ENCODE results near the gene CYS1. TPM values are rescaled to one million over a fixed set of nuclear protein-coding genes. Genes with fewer than 3 reads are reported as not detected.
"Not testable (repeated sequence)": the region's sequence is repeated elsewhere in the genome, so short reads cannot be mapped to it uniquely, and the experiment has no call there.

Gene CYS1
- total RNA-seq, 1 donor from 2014 or later, result 13.5 TPM

DNA sequence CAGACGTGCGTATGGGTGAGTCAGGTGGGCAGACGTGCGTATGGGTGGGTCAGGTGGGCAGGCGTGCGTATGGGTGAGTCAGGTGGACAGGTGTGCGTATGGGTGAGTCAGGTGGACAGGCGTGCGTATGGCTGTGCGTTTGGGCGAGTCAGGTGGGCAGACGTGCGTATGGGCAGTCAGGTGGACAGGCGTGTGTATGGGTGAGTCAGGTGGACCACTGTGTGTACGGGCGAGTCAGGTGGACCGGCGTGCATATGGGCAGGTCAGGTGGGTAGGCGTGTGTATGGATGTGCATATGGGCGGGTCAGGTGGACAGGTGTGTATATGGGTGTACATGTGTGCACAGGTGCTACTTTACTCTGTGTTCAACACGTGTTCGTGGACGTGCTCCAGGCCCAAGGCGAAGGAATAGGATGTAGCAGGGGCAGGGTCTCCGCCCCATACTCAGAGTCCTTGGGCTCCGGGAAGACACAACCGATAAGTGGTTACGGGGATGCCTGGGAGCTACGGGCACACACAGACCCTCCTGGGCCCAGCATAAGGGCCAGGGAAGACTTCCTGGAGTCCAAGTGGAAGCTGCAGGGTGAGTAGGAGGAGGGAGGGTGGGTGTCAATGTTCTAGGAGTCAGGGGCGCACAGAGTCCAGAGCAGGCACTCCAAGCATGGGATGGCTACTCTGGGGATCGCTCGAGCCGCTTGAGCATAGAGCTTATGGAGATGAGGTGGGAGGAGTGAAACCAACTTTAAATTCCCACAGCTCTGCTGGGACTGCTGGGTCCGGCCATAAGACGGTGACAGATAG is 64.0 kb downstream of the CYS1 start:
- Histone ChIP-seq H3K27me3 (no peaks in the 10 kb centered on the region), H3K4me1 (no peaks in the 10 kb centered on the region), H3K27ac (no peak overlapping the region), H3K4me3 (no peak overlapping the region), H3K36me3 (no peaks in the 10 kb centered on the region), H3K9me3 (no peaks in the 10 kb centered on the region)
- DNase-seq (ENCODE audit: extremely low spot score in 2 of 2), result no peak
- TF ChIP-seq POLR2A (IDR thresholded peaks at IDR 0.05) (no peak), POLR2AphosphoS5 (IDR thresholded peaks at IDR 0.05; ENCODE audit: insufficient read depth in 1 of 2, low read depth in 1 of 2) (no peak)
- TF ChIP-seq, protein P1, sequence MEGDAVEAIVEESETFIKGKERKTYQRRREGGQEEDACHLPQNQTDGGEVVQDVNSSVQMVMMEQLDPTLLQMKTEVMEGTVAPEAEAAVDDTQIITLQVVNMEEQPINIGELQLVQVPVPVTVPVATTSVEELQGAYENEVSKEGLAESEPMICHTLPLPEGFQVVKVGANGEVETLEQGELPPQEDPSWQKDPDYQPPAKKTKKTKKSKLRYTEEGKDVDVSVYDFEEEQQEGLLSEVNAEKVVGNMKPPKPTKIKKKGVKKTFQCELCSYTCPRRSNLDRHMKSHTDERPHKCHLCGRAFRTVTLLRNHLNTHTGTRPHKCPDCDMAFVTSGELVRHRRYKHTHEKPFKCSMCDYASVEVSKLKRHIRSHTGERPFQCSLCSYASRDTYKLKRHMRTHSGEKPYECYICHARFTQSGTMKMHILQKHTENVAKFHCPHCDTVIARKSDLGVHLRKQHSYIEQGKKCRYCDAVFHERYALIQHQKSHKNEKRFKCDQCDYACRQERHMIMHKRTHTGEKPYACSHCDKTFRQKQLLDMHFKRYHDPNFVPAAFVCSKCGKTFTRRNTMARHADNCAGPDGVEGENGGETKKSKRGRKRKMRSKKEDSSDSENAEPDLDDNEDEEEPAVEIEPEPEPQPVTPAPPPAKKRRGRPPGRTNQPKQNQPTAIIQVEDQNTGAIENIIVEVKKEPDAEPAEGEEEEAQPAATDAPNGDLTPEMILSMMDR (IDR thresholded peaks at IDR 0.05), result no peak
- intact Hi-C loops (cut with DNase I), result no loop called here

DNA sequence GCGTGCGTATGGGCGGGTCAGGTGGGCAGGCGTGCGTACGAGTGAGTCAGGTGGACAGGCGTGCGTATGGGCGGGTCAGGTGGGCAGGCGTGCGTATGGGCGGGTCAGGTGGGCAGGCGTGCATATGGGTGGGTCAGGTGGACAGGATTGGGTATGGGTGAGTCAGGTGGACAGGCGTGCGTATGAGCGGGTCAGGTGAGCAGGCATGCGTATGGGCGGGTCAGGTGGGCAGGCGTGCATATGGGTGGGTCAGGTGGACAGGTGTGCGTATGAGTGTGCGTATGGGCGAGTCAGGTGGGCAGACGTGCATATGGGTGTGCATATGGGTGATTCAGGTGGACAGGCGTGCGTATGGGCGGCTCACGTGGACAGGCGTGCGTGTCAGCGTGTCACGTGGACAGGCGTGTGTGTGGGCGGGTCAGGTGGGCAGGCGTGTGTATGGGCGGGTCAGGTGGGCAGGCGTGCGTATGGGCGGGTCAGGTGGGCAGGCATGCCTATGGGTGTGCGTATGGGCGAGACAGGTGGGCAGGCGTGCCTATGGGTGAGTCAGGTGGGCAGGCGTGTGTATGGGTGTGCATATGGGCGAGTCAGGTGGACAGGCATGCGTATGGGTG is 64.7 kb downstream of the CYS1 start:
- H3K4me3 ChIP-seq; intact Hi-C loops (cut with DNase I); DNase-seq (ENCODE audit: extremely low spot score in 2 of 2); H3K27ac ChIP-seq; H3K4me1 ChIP-seq; H3K27me3 ChIP-seq; H3K36me3 ChIP-seq; H3K9me3 ChIP-seq: not testable (repeated sequence)

DNA sequence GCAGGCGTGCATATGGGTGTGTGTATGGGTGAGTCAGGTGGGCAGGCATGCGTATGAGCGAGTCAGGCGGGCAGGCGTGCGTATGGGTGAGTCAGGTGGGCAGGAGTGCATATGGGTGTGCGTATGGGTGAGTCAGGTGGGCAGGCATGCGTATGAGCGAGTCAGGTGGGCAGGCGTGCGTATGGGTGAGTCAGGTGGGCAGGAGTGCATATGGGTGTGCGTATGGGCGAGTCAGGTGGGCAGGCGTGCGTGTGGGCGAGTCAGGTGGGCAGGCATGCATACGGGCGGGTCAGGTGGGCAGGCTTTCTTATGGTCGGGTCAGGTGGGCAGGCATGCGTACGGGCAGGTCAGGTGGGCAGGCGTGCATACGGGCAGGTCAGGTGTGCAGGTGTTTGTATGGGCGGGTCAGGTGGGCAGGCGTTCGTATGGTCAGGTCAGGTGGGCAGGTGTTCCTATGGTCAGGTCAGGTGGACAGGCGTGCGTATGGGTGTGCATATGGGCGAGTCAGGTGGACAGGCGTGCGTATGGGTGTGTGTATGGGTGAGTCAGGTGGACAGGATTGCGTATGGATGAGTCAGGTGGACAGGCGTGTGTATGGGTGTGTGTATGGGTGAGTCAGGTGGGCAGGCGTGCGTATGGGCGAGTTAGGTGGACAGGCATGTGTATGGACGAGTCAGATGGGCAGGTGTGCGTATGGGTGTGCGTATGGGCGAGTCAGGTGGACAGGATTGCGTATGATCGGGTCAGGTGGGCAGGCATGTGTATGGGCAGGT is 65.6 kb downstream of the CYS1 start:
- H3K4me3 ChIP-seq, result no peak overlapping the region
- intact Hi-C loops (cut with DNase I), result no loop called here
- H3K27ac ChIP-seq, result no peak overlapping the region
- H3K27me3 ChIP-seq, result no peaks in the 10 kb centered on the region
- no peaks in the 10 kb centered on the region for H3K9me3 ChIP-seq
- no peak for DNase-seq (ENCODE audit: extremely low spot score in 2 of 2)
- TF ChIP-seq POLR2AphosphoS5 (IDR thresholded peaks at IDR 0.05; ENCODE audit: insufficient read depth in 1 of 2, low read depth in 1 of 2), result no peak
- TF ChIP-seq, protein P1 (IDR thresholded peaks at IDR 0.05), result no peak
- TF ChIP-seq POLR2A (IDR thresholded peaks at IDR 0.05), result no peak
- peaks cover 10% of the 10 kb centered on the region for H3K4me1 ChIP-seq
- no peaks in the 10 kb centered on the region for H3K36me3 ChIP-seq

DNA sequence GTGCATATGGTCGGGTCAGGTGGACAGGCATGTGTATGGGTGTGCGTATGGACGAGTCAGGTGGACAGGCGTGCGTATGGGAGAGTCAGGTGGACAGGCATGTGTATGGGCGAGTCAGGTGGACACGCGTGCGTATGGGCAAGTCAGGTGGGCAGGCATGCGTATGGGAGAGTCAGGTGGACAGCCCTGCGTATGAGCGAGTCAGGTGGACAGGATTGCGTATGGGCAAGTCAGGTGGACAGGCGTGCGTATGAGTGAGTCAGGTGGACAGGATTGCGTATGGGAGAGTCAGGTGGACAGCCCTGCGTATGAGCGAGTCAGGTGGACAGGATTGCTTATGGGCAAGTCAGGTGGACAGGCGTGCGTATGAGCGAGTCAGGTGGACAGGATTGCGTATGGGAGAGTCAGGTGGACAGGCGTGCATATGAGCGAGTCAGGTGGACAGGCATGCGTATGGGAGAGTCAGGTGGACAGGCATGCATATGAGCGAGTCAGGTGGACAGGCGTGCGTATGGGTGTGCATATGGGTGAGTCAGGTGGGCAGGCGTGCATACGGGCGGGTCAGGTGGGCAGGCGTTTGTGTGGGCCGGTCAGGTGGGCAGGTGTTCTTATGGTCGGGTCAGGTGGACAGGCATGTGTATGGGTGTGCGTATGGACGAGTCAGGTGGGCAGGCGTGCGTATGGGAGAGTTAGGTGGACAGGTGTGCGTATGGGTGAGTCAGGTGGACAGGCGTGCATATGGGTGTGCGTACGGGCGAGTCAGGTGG is 66.4 kb downstream of the CYS1 start:
- H3K9me3 ChIP-seq; H3K27me3 ChIP-seq; H3K36me3 ChIP-seq; intact Hi-C loops (cut with DNase I); H3K4me3 ChIP-seq; H3K27ac ChIP-seq; DNase-seq (ENCODE audit: extremely low spot score in 2 of 2): not testable (repeated sequence)
- H3K4me1 ChIP-seq, result peaks cover 16% of the 10 kb centered on the region

DNA sequence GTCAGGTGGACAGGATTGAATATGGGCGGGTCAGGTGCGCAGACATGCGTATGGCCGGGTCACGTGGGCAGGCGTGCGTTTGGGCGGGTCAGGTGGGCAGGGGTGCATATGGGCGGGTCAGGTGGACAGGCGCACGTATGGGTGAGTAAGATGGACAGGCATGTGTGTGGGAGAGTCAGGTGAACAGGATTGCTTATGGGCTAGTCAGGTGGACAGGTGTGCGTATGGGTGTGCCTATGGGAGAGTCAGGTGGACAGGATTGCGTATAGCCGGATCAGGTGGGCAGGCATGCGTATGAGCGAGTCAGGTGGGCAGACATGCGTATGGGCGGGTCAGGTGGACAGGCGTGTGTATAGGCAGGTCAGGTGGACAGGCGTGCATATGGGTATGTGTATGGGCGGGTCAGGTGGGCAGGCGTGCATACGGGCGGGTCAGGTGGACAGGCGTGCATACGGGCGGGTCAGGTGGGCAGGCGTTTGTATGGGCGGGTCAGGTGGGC is 67.2 kb downstream of the CYS1 start:
- H3K9me3 ChIP-seq, result no peaks in the 10 kb centered on the region
- H3K27me3 ChIP-seq, result no peaks in the 10 kb centered on the region
- no peak overlapping the region for H3K27ac ChIP-seq
- peaks cover 20% of the 10 kb centered on the region for H3K4me1 ChIP-seq
- TF ChIP-seq, protein P1 (IDR thresholded peaks at IDR 0.05), result no peak
- TF ChIP-seq POLR2A (IDR thresholded peaks at IDR 0.05), result no peak
- TF ChIP-seq POLR2AphosphoS5 (IDR thresholded peaks at IDR 0.05; ENCODE audit: insufficient read depth in 1 of 2, low read depth in 1 of 2), result no peak
- DNase-seq (ENCODE audit: extremely low spot score in 2 of 2), result no peak
- H3K36me3 ChIP-seq, result no peaks in the 10 kb centered on the region
- no peak overlapping the region for H3K4me3 ChIP-seq
- intact Hi-C loops (cut with DNase I), result no loop called here

DNA sequence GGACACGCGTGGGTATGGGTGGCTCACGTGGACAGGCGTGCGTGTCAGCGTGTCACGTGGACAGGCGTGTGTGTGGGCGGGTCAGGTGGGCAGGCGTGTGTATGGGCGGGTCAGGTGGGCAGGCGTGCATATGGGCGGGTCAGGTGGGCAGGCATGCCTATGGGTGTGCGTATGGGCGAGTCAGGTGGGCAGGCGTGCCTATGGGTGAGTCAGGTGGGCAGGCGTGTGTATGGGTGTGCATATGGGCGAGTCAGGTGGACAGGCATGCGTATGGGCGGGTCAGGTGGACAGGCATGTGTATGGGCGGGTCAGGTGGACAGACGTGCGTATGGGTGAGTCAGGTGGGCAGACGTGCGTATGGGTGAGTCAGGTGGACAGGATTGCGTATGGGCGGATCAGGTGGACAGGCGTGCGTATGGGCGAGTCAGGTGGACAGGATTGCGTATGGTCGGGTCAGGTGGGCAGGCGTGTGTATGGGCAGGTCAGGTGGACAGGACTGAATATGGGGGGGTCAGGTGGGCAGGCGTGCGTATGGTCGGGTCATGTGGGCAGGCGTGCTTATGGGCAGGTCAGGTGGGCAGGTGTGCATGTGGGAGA is 67.7 kb downstream of the CYS1 start:
- H3K4me1 ChIP-seq, result peaks cover 25% of the 10 kb centered on the region
- DNase-seq (ENCODE audit: extremely low spot score in 2 of 2); H3K9me3 ChIP-seq; H3K27ac ChIP-seq; H3K4me3 ChIP-seq; H3K36me3 ChIP-seq; intact Hi-C loops (cut with DNase I); H3K27me3 ChIP-seq: not testable (repeated sequence)

DNA sequence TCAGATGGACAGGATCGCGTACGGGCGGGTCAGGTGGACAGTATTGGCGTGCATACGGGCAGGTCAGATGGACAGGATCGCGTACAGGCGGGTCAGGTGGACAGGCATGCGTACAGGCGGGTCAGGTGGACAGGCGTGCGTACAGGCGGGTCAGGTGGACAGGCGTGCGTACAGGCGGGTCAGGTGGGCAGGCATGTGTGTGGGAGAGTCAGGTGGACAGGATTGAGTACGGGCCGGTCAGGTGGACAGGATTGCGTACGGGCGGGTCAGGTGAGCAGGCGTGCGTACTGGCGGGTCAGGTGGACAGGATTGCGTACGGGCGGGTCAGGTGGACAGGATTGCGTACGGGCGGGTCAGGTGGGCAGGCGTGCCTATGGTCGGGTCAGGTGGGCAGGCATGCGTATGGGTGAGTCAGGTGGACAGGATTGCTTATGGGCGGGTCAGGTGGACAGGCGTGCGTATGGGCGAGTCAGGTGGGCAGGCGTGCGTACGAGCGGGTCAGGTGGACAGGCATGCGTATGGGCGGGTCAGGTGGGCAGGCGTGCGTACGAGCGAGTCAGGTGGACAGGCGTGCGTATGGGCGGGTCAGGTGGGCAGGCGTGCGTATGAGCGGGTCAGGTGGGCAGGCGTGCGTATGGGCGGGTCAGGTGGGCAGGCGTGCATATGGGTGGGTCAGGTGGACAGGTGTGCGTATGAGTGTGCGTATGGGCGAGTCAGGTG is 68.4 kb downstream of the CYS1 start:
- H3K9me3 ChIP-seq; H3K36me3 ChIP-seq; H3K27me3 ChIP-seq; H3K4me3 ChIP-seq; H3K27ac ChIP-seq; DNase-seq (ENCODE audit: extremely low spot score in 2 of 2); intact Hi-C loops (cut with DNase I): not testable (repeated sequence)
- peaks cover 32% of the 10 kb centered on the region for H3K4me1 ChIP-seq
